Measurements from ENCODE around the gene MTMR12. TPM values are rescaled to one million over a fixed set of nuclear protein-coding genes. Genes with fewer than 3 reads are reported as not detected.

The MTMR12 gene
- total RNA-seq, 1 experiment from 2014 or later, result 16.0 TPM

- Histone ChIP-seq H3K36me3 (ENCODE audit: low read depth, low read length) (no peaks in the 10 kb centered on the region), H3K79me2 (ENCODE audit: low read length) (peaks cover 10% of the 10 kb centered on the region; the same call in 1 of the 2 replicates), H3K4me2 (ENCODE audit: low read length) (no peak overlapping the region), H4K20me1 (ENCODE audit: low read length) (no peaks in the 10 kb centered on the region), H3K9me3 (ENCODE audit: low read length) (no peaks in the 10 kb centered on the region), H2AFZ (ENCODE audit: low read length) (no peak overlapping the region), H3F3A (ENCODE audit: low read length, unreplicated experiment) (no peaks in the 10 kb centered on the region), H3K9ac (ENCODE audit: low read length) (no peak overlapping the region), H3K4me3 (ENCODE audit: low read length) (no peak overlapping the region), H3K27me3 (ENCODE audit: low read length) (no peaks in the 10 kb centered on the region), H3K9me2 (replicated peaks; ENCODE audit: low read length) (no peaks in the 10 kb centered on the region), H3K27ac (ENCODE audit: low read length) (no peak overlapping the region), H3K4me1 (ENCODE audit: insufficient read depth, low read length) (peaks cover 6% of the 10 kb centered on the region)
- ChIA-PET POLR2A (ENCODE audit: unreplicated experiment) (no interaction called here), CTCF (no interaction called here)
- no peak for DNase-seq
- BruUV-seq (replicated peaks), result no TSS peak
- TF ChIP-seq EZH2phosphoT487 (IDR thresholded peaks at IDR 0.05; ENCODE audit: borderline replicate concordance, low read length), result no peak
- TF ChIP-seq CTCF (conservative IDR thresholded peaks at IDR 0.05; ENCODE audit: low read depth, low read length), result no peak
- TF ChIP-seq EZH2 (IDR thresholded peaks at IDR 0.05; ENCODE audit: low read length, unreplicated experiment), result no peak
- intact Hi-C loops (cut with micrococcal nuclease), result no loop called here
- no peak for ATAC-seq
Measured at GRCh38 chr5:32279786-32280185, 33.0 kb downstream of the MTMR12 start.

GRCh38 chr5:32279223-32279622, 33.5 kb downstream of the MTMR12 start:
- TF ChIP-seq CTCF (conservative IDR thresholded peaks at IDR 0.05; ENCODE audit: low read depth, low read length) (no peak), EZH2 (IDR thresholded peaks at IDR 0.05; ENCODE audit: low read length, unreplicated experiment) (no peak), EZH2phosphoT487 (IDR thresholded peaks at IDR 0.05; ENCODE audit: borderline replicate concordance, low read length) (no peak)
- DNase-seq, result no peak
- ATAC-seq, result no peak
- Histone ChIP-seq H3K9me3 (ENCODE audit: low read length) (no peaks in the 10 kb centered on the region), H3K27me3 (ENCODE audit: low read length) (no peaks in the 10 kb centered on the region), H3F3A (ENCODE audit: low read length, unreplicated experiment) (no peaks in the 10 kb centered on the region), H4K20me1 (ENCODE audit: low read length) (no peaks in the 10 kb centered on the region), H3K79me2 (ENCODE audit: low read length) (peaks cover 7% of the 10 kb centered on the region; the same call in 1 of the 2 replicates), H3K9me2 (replicated peaks; ENCODE audit: low read length) (no peaks in the 10 kb centered on the region), H3K36me3 (ENCODE audit: low read depth, low read length) (no peaks in the 10 kb centered on the region), H3K4me3 (ENCODE audit: low read length) (no peak overlapping the region), H3K4me1 (ENCODE audit: insufficient read depth, low read length) (0 out of 2 replicates have a peak, but pooled peaks cover under 1% of the 10 kb centered on the region), H2AFZ (ENCODE audit: low read length) (no peak overlapping the region), H3K4me2 (ENCODE audit: low read length) (no peak overlapping the region), H3K27ac (ENCODE audit: low read length) (no peak overlapping the region), H3K9ac (ENCODE audit: low read length) (no peak overlapping the region)
- ChIA-PET CTCF (no interaction called here), POLR2A (ENCODE audit: unreplicated experiment) (no interaction called here)
- BruUV-seq (replicated peaks), result no TSS peak
- intact Hi-C loops (cut with micrococcal nuclease), result no loop called here

GRCh38 chr5:32278406-32278805, 34.3 kb downstream of the MTMR12 start:
- Histone ChIP-seq H2AFZ (ENCODE audit: low read length) (no peak overlapping the region), H3K27me3 (ENCODE audit: low read length) (no peaks in the 10 kb centered on the region), H3K4me1 (ENCODE audit: insufficient read depth, low read length) (no peaks in the 10 kb centered on the region), H3K4me3 (ENCODE audit: low read length) (no peak overlapping the region), H3K79me2 (ENCODE audit: low read length) (0 out of 2 replicates have a peak, but pooled peaks cover under 1% of the 10 kb centered on the region), H3K36me3 (ENCODE audit: low read depth, low read length) (no peaks in the 10 kb centered on the region), H3K9me2 (replicated peaks; ENCODE audit: low read length) (no peaks in the 10 kb centered on the region), H3F3A (ENCODE audit: low read length, unreplicated experiment) (no peaks in the 10 kb centered on the region), H3K27ac (ENCODE audit: low read length) (no peak overlapping the region), H3K9me3 (ENCODE audit: low read length) (no peaks in the 10 kb centered on the region), H3K9ac (ENCODE audit: low read length) (no peak overlapping the region), H4K20me1 (ENCODE audit: low read length) (no peaks in the 10 kb centered on the region), H3K4me2 (ENCODE audit: low read length) (no peak overlapping the region)
- ChIA-PET CTCF (no interaction called here), POLR2A (ENCODE audit: unreplicated experiment) (no interaction called here)
- intact Hi-C loops (cut with micrococcal nuclease), result no loop called here
- TF ChIP-seq EZH2phosphoT487 (IDR thresholded peaks at IDR 0.05; ENCODE audit: borderline replicate concordance, low read length) (no peak), CTCF (conservative IDR thresholded peaks at IDR 0.05; ENCODE audit: low read depth, low read length) (no peak), EZH2 (IDR thresholded peaks at IDR 0.05; ENCODE audit: low read length, unreplicated experiment) (no peak)
- BruUV-seq (replicated peaks), result no TSS peak
- ATAC-seq (peak; percentile 43), DNase-seq (no peak)

All from PC-3 (cell line).